Dermis microvascular lymphatic vessel endothelial cell (primary cell): Measurements from ENCODE around the gene PLA2G2C. TPM values are rescaled to one million over a fixed set of nuclear protein-coding genes. Genes with fewer than 3 reads are reported as not detected.
"Not testable (repeated sequence)": the region's sequence is repeated elsewhere in the genome, so short reads cannot be mapped to it uniquely, and the experiment has no call there.

ENCODE experiments used
- DNase-seq, 2 donors: peaks; one replicate each; pipeline versions ENCODE4 v3.0.0 to v3.0.0-alpha.2; 2010; ENCODE audit warnings: low read depth in 2 of 2
- total RNA-seq: library from RNA; depleted of rRNA; stranded (reverse); fragments of >200 nt; gene quantifications from 2 replicates; pipeline ENCODE4 v1.2.1, GENCODE V29; 2014

PLA2G2C gene
- not detected in 2 replicates for total RNA-seq

DNA sequence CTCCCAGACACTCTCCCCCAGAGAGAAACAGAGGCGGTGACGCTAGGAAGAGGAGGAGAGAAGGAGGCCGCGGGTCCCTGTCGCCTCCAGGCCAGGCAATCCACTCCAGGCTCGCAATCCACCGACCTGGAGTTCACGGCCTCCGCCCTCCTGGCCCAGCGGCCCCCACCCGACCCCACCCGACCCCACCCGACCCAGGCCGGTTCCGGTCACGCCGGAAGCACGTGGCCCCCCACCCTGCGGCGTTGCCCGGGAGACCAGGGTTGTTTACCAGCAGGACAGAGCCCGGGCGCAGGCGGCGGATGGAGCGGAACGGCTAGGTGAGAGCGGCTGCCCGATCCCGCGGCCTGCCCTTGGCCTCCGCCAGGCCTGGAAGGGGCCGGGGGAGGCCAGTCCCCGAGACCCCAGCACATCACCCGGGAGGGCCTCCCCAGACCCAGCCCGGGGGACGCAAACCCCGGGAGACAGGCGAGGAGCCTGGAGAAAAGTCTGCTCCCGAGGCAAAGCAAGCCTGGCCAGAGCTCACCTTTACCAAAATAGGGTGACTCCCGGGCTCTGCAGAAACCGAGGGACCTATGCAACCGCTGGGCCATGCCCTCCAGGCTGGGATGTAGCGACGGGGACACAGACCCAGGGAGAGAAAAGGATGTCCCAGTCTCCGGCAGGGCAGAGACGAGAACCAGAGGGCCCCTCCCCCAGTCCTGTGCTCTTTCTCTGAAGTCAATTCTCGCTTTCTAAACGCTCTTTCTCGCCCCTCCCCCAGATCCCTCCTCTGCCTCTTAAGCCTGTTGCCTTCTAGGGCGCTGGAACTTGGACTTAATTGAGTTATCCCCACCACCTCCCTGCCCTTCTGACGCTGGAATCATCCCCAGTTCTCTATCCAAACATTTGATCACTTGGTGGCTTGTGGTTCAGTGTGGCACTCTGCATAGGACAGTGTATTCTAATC is at the start of gene PLA2G2C, which contains the start of gene UBXN10:
TSS of gene PLA2G2C (minus strand) at position 685 of the 949 bp plus-strand sequence. CDS start 9,155 bp downstream, outside the sequence.
TSS of gene UBXN10 (plus strand) at position 263 of the 949 bp plus-strand sequence. CDS start 4,466 bp downstream, outside the sequence.
- DNase-seq: no peak

GRCh38 chr1:20234788-20235535 is 48.6 kb upstream of the PLA2G2C start:
- DNase-seq: no peak

GRCh38 chr1:20233866-20234265 is 47.5 kb upstream of the PLA2G2C start:
- no peak for DNase-seq

GRCh38 chr1:20233394-20233793 is 47.1 kb upstream of the PLA2G2C start:
- DNase-seq: peak; percentile 16 to 38

DNA sequence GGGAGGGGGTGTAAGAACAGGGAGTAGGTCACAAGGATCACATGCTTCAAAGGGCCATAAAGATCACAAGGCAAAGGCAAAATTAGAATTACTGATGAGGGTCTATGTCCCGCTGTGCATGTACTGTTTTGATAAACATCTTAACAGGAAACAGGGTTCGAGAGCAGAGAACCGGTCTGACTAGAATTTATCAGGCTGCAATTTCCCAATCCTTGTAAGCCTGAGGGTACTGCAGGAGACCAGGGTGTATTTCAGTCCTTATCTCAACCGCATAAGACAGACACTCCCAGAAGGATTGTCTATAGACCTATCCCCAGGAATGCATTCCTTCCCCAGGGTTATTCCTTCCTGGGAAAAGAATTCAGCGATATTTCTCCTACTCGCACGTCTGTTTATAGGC is 46.2 kb upstream of the PLA2G2C start:
- not testable (repeated sequence) for DNase-seq

- no peak for DNase-seq
Observed at GRCh38 chr1:20229171-20229570, 42.9 kb upstream of the PLA2G2C start.

GRCh38 chr1:20228314-20228825 is 42.1 kb upstream of the PLA2G2C start:
- DNase-seq: no peak

DNA sequence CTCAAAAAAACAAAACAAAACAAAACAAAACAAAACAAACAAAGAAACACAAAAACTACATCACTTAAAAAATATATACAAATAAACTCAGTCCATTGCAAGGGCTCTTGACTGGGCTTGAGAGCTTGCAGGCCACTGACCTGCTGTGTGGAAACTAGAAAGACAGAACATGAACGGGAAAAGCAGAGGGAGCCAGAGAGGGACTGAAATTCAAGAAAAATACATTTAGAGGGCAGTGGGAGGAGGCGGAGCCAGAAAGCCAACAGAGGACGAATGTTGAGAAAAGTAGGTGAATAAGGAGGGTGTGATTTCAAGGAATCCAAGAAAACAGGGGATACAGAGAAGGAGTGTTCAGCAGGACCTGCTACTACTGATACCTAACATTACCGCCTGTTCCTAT is 41.4 kb upstream of the PLA2G2C start:
- no peak for DNase-seq

GRCh38 chr1:20224546-20224945 is 38.2 kb upstream of the PLA2G2C start:
- DNase-seq: no peak

DNA sequence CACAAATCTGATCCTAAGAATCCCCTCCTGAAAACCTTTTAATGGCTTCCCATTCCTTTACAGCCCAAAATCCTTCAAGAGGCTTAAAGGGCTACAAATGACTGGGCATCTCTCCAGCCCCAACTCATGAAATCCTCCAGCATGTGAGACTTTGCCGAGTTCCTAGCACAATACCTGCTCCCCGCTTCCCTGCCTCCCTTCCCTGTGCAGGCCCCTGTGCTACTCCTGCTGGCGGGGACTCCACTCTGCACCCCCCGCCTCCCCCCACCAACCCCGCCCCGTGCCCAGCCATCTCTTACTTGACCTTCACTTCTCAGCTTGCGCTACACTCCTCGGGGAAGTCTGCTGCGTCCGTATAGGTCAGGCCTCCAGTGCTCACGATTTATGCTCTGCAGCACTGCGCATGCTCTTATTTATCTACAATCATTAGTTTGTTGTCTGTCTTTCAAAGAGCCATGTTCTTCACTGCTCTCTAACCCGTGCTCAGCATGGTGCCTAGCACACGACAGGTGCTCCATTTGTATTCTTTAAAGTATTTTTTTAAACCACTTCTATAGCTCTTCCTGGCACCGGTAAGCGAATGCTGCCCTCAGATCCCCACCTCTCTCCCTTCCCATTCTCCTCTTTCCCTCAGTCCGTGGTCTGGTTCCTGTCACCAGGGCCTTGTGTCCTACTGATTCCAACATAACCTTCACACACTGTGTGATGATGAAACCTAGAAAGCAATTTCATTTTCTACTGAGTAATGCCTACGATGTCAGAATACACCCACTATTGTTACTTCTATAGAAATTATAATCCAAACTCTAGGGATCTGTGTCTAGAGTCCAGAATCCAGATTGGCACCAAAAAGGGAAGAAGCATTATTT is 37.5 kb upstream of the PLA2G2C start:
- DNase-seq: no peak

- DNase-seq: no peak
Observed at GRCh38 chr1:20223106-20223505, 36.8 kb upstream of the PLA2G2C start.

DNA sequence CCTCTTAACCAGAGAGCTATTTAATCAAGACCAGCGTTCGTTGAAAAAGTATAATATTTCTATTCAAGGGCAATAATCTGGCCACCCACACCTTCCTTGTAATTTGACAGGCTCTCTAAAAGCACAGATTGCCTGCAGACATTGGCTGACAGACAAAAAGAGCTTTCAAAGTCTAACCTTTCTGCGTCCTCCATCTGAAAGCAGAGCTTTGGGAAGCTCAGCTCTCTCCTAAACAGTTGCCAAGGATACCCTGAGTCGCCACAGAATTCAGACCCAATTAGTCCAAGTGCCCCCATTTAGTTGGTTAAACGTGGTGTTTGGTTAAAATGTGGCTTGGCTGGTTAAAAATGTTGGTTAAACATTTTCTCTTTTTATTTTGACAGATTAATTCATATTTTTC is 33.7 kb upstream of the PLA2G2C start:
- DNase-seq: no peak

DNA sequence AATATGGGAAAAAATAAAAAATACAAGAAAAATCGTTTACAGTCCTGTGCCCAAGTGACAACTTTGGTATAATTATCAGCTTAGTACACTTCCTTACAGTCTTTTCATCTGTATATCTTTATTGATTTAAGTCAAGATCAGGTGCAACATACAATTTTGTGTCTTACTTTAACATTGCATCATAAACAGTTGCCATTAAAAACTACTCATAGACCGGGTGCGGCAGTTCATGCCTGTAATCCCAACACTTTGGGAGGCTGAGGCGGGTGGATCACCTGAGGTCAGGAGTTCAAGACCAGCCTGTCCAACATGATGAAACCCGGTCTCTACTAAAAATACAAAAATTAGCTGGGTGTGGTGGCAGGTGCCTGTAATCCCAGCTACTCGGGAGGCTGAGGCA is 32.7 kb upstream of the PLA2G2C start:
- DNase-seq: not testable (repeated sequence)

GRCh38 chr1:20216574-20216973 is 30.3 kb upstream of the PLA2G2C start:
- peak; percentile 23 to 26 for DNase-seq

DNA sequence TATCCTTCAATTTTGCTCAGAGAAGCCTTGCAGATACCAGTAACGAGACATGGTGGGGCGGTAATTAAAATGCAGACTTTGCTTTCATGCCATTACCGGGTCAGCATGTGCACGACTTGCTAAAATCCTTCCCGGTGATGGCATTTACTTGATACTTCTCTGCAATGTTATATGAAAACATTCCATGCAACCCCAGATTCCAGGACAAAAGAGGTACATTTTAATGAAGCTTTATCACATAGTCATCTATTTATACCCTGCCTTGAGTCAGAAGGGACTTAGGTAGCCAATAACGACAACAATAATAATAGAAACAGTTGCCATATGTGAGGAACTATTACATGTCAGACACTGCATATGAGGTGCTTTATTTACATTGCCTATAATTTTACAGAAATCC is 29.4 kb upstream of the PLA2G2C start:
- no peak for DNase-seq

- peak; percentile 5 to 51 for DNase-seq
Observed at GRCh38 chr1:20212685-20213331, 26.5 kb upstream of the PLA2G2C start.

- DNase-seq: no peak
Observed at GRCh38 chr1:20212085-20212684, 25.9 kb upstream of the PLA2G2C start.

DNA sequence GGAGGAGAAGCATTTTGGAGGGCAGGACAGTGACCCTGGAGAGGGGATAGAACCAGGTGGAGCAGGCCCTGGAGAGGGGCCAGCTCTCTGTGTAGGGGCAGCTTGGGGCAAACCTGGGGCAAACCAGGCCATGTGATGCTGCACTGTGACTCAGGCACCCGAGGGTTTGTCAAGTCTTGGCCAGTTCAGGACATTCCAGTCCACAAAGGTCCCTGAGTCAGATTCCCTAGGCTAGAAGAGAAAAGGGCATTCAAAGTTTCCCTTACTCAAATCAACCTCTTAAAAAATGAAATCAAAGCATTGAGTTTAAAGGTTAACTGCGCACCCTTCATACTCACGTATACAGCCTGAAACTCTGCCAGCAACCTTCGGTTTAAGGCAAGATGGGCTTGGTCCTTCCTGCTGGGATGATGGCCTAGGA is 25.2 kb upstream of the PLA2G2C start:
- DNase-seq: no peak

GRCh38 chr1:20210736-20211460 is 24.6 kb upstream of the PLA2G2C start:
- DNase-seq: no peak
